GM12865 (cell line): ENCODE data around the gene EHMT1.

Experiments
- DNase-seq: peaks from one replicate; pipeline ENCODE4 v3.0.0; 2010; ENCODE audit warnings: low read depth
- H3K4me3 ChIP-seq: 2 replicates; pipeline ENCODE4 v1.5.1; 2011; ENCODE audit warnings: mild to moderate bottlenecking, low read depth, low read length, control low read depth
- CTCF ChIP-seq: IDR thresholded peaks from 2 replicates; pipeline ENCODE4 v1.5.1; 2011; ENCODE audit warnings: low read length, control low read depth, low read depth, inconsistent platforms; ENCODE audit not compliant: insufficient read depth; ENCODE audit errors: missing control alignments

Gene EHMT1

GRCh38 chr9:137878146-137878941, 259.5 kb downstream of the EHMT1 start:
- TF ChIP-seq CTCF = no peak
- H3K4me3 ChIP-seq = no peak overlapping the region
- no peak for DNase-seq

DNA sequence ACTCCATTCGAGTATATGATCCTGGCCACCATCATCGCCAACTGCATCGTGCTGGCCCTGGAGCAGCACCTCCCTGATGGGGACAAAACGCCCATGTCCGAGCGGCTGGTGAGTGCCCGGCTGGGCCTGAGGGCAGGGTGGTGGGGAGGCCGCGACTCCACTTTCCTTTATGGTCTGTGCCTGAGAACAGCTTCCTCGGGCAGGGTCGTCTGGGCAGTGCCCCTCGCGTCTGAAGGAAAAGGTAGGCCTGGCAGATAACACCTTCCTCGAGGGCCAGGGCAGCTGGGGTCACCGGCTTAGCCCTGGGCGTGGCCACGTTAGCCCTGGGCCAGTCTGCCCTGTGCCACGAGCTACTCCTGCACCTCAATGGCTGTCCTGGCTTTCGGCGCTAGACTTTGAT, 260.2 kb downstream of the EHMT1 start:
- no peak for TF ChIP-seq CTCF
- DNase-seq = no peak
- H3K4me3 ChIP-seq = no peak overlapping the region

- DNase-seq = no peak
- H3K4me3 ChIP-seq = no peak overlapping the region
- no peak for TF ChIP-seq CTCF
Observed at GRCh38 chr9:137879566-137880150, 260.9 kb downstream of the EHMT1 start.

DNA sequence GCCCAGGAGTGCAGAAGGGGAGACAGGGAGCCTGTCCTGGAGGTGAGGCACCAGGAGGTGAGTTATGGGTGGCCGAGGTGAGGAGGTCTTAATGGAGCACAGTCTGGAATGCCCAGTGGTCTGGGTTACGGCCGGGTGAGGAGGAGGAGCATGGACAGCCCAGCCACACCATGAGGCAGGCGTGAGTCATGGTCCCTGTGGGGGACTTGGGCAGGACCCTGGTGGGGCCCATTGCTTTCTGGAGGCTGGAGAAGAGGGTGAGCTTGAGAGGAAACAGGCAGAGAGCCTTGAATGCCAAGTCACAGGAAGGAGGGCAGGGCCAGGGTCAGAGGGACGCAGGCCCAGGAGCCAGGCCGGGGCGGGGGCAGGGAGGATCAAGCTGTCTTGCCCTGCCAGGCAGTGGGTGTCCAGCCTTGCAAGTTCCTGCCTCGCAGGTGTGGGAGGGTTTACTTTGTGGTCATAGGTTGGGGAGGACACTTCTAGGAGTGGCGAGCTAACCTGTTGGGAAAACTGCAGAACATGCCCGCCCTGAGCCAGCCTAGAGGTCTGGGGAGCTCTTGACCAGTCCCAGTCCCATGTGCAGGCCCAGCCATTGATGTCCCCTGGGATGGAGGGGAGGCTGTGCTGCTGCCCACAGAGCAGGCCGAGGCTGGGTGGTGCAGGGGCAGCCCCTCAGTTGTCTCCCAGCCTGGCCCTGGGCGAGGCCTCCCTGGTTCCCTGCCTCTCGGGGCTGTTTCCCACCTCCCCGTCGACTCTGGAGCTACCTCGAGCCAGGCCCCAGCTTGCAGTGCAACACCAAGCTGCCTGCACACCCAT, 261.6 kb downstream of the EHMT1 start:
- no peak overlapping the region for H3K4me3 ChIP-seq
- no peak for TF ChIP-seq CTCF
- no peak for DNase-seq

DNA sequence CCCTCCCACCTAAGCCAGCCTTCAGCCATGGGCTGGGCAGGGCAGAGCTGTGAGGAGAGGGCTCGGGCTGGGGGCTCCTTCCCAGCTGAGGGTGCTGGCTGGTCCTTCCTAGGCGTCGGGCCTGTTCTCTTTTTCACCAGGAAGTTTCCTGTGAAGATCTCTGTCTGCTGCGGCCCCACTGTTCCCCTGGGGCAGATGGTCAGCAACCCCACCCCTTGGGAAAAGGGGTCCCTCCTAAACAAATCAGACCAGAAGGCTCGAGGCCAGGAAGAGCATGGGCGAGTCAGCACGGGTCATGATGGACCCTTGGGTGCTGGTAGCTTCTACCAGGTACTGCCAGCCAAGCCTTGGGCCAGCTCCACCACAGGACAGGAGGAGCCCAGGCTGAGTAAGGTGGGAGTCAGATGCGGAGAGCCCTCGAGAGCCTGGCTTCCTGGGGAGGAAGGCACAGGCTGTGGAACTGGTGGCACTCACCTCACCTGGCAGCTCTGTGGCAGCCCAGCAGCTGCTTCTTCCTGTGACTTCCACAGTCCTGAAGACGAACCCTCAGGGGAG, 262.2 kb downstream of the EHMT1 start:
- H3K4me3 ChIP-seq = no peak overlapping the region
- no peak for TF ChIP-seq CTCF
- no peak for DNase-seq

DNA sequence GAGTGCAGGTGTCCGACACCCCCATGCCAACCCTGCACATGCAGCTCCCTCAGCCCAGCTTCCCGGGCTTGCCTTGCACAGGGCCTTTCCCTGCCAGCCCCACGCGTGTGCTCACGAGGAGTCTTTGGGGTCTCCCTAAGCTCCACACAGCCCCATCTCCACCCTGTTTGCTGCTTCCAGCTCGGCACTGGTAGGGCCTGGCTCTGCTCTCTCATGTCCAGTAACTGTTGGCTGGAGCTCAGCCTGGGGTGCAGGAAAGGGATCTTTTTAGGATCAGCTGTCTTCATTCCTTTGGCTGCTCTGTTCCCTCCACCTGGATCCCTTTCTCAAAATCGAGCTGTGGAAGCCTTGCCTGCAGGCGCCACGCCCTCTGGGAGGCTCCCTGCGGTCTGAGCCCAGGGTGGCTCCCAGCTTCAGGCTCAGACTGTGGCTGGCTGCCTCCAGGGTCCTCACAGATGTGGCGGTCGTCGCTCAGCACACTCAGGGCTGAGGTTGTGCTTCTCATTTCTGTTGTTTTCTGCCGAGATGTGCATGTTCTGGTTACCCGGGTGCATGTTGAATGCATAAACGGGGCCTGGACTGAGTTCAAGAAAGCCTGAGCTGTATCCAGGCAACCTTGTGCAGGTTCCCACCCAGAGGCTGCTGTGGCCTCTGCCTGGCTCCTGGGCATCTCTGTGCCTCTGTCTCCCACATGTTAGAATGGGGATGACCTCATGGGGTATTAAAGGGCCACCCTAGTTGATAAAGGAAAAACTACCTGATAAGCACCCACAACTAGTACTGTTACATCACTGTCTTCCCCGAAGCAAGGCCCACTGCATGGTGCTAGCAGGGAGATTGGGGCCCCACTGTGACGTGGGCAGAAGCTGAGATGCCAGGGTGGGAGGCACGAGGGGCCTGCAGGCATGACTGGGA, 263.0 kb downstream of the EHMT1 start:
- no peak overlapping the region for H3K4me3 ChIP-seq
- DNase-seq = no peak
- TF ChIP-seq CTCF = no peak
